IPS DF 19.7 (cell line): ENCODE measurements around the gene SMOC1.

Experiments used
- DNase-seq: peaks from one replicate; pipeline ENCODE4 v3.0.0-alpha.2; 2013; ENCODE audit warnings: low read depth, low spot score

The SMOC1 gene

DNA sequence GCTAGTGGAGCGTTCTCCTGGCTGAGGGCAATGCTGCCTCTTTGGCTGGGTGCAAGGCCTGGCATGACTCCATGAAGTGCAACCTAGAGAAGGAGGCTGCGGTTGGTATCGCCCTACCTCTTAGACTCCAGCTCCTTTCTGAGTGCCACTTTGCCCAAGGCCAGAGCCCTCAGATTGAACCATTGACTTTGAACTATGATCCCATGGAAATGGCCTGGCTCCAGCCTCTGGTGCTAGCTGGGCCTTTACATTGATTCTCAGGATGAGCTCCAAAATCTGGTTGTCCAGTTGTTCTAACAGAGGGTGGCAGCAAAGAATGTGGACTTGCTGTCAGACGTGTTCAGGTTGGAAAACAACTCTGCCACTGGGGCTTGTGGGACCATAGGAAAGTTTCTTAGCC is 16.1 kb upstream of the SMOC1 start:
- no peak for DNase-seq

GRCh38 chr14:69865701-69866365 is 13.4 kb upstream of the SMOC1 start:
- no peak for DNase-seq

DNA sequence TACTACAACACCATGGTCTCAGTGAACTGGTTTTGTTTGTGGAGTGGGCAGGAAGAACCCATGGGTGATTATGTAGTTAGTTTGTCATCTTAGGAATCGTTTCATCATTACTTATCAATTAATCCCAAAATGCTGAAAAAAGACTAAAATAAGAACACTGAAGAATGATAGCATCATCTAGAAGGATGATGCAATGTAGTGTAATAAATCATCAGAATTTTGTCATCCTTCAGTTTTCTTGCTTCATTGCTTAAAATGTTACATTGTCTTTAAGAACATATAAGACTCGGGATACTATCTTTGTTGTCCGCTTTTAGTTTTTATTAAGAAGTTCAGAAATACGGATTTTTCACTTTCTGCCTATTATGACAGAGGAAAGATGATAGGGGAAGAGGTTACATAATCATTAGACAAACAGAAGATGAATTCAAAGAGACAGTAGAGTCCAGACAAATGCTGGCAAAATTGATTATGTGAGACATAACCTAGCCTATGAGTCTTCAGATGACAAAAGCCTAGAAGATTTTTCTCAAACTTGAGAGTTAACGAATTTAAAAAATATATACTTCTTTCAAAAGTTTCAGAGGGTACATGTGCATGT is 10.8 kb upstream of the SMOC1 start:
- no peak for DNase-seq

DNA sequence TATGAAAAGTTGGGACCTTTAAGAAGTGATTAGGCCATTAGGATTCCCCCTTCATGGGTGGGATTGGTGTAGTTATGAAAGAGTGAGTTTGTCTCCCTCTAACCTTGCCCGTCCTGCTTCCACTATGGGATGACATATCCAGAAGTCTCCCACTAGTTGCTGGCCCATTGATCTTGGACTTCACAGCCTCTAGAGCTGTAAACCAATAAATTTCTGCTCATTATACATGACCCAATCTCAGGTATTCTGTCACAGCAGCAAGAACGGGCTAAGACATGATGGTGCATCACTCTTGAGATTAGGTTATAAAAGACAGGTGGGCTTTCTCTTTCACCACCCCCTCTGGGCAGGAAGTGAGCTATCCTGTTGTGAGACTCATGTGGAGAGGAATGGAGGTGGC is 8.6 kb upstream of the SMOC1 start:
- DNase-seq, result no peak

- no peak for DNase-seq
Measured at GRCh38 chr14:69873877-69874780, 5.1 kb upstream of the SMOC1 start.

DNA sequence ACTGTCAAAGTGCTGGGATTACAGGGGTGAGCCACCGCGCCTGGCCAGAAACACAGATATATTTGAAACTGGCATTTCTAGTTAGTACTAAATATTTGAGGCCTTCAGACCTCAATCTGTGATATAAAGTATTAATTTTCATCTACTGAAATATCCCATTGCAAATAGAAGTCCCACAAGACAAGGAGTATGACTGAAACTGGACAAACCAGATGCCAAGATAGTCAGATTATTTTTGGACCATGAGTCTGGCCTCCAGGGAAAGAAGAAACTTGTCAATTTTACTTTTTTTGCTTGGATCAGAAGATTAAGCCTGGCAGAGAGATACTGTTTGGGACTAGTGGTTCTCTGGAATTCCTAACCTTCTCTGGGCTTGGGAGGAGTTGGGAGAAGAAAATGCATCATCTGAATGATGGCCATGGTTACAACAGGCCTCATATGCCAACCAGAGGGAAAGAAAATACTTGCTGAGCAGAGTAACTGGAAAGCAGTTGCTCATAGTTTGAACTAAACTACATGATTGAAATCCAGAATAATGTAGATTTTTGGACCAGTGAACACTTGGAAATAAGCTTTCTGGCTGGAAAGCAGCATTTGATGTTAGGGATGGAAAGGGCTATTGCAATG is 2.9 kb upstream of the SMOC1 start:
- DNase-seq, result no peak

- no peak for DNase-seq
Measured at GRCh38 chr14:69876848-69877306, 2.3 kb upstream of the SMOC1 start.

DNA sequence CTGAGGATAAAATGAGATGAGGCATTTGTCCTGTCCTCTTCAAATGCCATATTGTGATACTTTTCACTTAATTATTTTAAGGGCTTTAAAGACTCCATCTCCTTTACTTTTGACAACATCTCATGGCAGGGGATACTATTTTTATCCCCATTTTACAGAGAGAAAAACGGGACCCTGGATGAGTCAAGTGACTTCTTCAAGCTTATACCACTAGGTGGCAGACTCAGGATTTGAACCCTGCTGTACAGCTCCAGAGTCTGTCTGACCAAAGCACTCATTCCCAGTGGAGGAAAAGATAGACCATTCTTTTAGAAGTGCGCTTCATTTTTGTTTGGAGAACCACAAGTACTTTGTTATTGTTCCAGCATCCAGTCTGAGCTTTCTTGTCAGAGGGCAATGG is 1.7 kb upstream of the SMOC1 start:
- no peak for DNase-seq

DNA sequence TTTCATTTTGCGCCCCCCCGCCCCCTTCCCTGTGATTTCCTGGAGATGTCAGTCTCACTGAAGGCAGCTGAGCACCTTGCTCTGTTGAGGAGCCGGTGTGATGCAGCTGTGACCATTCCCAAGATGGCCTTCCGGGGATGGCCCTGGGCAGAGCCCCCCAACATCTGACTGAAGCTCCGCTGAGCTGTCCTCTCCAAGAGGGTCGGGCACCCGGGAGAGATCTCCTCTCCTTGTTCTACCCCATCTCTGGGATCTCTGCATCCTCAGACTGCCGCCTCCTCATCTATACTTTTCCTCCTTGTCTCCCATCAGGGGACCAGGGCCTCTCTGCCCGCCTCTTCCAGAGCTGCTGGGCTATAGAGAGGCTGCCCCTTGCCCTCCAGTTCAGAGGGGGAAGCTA is 965 bp upstream of the SMOC1 start:
- no peak for DNase-seq

GRCh38 chr14:69880044-69880487 is 850 bp downstream of the SMOC1 start:
- DNase-seq, result no peak

- no peak for DNase-seq
Measured at GRCh38 chr14:69880893-69881292, 1.7 kb downstream of the SMOC1 start.

GRCh38 chr14:69882116-69882864 is 3.1 kb downstream of the SMOC1 start:
- DNase-seq, result no peak

DNA sequence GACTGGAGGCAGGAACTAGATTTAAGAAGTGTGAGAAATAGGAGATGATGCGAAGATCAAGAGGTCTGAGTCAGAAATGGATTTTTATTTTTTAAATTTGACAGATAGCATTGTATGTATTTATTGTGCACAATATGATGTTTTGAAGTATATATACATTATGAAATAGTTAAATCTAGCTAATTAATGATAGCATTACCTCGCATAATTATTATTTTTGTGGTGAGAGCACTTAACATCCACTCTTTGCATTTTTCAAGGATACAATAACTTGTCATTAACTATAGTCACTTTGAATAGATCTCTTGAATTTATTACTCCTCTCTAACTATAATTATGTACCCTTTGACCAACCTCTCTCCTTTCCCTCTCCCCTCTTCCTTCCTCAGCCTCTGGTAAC is 3.7 kb downstream of the SMOC1 start:
- no peak for DNase-seq

DNA sequence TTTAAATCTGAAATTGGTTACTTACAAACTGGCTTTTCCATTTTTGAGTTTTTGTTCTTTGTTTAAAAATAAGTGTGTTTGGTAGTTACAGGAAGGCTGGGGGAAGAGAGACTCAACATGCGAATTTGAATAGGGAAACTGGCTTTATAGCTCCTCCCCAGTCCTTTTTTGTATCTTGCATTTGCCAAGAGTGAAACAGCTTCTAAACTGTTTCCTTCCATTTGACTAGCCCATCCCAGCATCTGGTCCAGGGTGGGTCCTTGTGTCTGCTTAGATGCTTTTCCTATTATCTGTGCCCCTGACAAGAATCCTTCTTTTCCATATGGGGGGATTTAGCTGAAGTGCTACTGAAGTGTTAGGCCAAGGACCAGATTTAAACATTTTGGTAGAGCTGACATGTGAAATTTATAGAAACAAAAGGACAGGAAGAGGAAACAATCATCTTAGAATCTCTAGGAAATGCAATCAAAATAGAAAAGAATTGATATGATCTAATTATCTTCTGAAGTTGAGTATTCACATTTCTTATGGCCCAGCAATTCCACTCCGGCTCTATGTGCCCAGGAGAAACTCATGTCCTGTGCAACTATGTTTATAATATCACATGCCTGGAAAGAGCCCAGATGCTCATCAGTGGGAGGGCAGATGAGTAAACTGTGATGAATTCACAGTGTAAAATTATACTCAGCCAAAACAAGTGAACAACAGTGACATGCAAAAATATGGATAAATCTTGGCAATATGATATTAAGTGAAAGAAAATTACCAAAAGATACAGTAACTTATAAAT is 7.4 kb downstream of the SMOC1 start:
- no peak for DNase-seq

GRCh38 chr14:69887740-69888657 is 8.8 kb downstream of the SMOC1 start:
- no peak for DNase-seq

DNA sequence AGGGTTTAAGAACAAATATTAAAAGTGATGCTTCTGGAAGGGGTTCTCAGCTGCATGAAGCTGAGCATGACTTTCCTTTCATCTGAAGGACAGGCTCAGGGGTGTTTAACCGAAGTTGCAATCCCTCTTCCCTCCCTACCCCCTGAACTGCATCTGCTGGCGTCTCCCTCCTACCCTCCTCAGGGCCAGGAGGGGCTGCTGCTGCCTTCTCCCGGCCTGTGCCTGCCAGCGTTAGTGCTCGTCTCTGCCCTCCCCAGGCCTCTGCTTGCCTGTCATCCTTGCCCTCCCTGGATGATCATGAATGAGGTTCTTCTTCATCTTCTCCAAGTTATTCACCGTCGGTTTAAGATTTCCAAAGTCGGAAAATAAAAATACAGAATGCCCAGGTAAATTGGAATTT is 12.2 kb downstream of the SMOC1 start:
- no peak for DNase-seq

DNA sequence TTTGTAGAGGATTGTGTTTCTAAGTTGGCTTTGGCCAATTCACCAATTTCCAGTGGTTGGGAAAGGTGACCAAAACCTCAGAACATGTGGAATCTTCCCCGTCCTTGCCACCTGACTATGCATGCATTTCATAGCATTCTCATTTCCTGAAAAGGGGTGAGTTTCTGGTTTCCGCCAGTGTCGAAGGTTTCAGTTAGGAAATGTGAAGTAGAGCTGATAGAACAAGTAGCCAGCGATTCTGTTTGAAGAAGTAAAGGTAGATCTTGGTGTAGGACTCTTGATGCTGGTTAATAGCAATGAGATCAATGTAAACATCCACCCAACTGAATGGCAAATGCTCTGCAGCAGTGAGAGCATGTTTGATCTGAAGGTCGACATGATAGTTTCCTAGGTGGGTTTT is 15.9 kb downstream of the SMOC1 start:
- no peak for DNase-seq

DNA sequence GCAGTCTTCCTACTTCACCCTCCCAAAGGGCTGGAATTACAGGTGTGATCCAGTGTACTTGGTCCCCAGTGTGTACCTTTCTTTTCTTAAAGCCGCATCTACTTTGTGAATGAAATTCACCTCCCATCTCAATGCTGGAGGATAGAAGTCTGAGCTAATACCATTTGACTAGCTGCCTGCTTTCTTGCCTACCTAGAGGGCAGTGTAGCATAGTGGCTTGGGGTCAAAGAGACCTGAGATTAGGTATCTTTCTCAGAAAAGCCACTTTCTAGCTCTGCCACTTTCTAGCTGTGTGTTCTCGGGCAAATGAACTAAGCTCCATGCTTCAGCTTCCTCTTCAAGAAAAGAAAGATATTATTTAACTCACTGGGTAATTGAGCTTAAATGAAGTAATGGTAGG is 16.9 kb downstream of the SMOC1 start:
- DNase-seq, result no peak

GRCh38 chr14:69896972-69897371 is 17.8 kb downstream of the SMOC1 start:
- DNase-seq, result no peak

GRCh38 chr14:69900603-69901002 is 21.4 kb downstream of the SMOC1 start:
- DNase-seq, result no peak
